Stimulated activated CD8-positive, alpha-beta memory T cell treated with anti-CD3 and anti-CD28 coated beads, Interleukin-7, amount 100 ng/mL, for 1 hour (primary cell): ENCODE results near the gene CDK5RAP2.
"Not testable (repeated sequence)": the region's sequence is repeated elsewhere in the genome, so short reads cannot be mapped to it uniquely, and the experiment has no call there.

Source experiments
- DNase-seq, 2 donors: peaks; one replicate each; pipeline ENCODE4 v3.0.0-alpha.2; 2020; ENCODE audit warnings: low read depth in 2 of 2

Gene CDK5RAP2

GRCh38 chr9:120544441-120544840, 35.5 kb downstream of the CDK5RAP2 start:
- DNase-seq = no peak

DNA sequence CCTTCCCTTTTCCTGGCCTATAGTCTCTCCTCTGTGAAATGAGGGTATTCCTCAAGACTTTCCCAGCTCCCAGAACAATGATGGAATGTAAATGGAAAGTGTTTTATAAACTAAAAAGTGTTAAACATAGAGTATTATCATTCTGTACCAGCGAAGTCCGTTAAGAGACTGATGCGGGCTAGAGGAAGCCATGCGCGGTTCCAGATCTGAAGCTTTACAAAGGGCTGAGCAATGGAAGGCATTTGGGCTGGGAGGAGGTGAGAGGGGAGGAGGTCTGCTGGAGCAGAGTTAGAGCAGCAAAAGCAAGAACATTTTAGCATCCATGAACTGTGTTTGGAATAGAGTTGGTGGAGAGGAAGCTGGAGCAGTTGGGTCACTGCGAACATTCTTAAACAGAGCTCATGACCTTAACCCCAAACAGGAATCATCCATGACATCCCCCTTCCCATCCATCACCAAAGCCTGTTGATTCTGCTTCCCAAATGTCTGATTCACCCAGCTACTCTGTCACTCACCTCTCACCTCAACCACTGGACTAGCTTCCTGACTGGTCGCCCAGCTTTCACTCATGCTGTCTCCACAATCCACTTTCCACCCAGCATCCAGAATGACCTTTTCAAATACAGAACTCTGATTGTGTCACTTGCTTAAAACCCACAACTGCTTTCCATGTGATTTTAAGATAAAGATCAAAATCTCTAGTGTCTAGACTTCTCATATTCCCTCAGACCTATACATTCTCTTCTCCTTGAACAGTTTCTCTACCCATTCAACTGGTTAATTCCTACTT, 37.1 kb downstream of the CDK5RAP2 start:
- DNase-seq = no peak

GRCh38 chr9:120541921-120542320, 38.0 kb downstream of the CDK5RAP2 start:
- no peak for DNase-seq

GRCh38 chr9:120539951-120540350, 40.0 kb downstream of the CDK5RAP2 start:
- DNase-seq = no peak

- no peak for DNase-seq
Observed at GRCh38 chr9:120538339-120538738, 41.6 kb downstream of the CDK5RAP2 start.

GRCh38 chr9:120536949-120537640, 42.9 kb downstream of the CDK5RAP2 start:
- no peak for DNase-seq

DNA sequence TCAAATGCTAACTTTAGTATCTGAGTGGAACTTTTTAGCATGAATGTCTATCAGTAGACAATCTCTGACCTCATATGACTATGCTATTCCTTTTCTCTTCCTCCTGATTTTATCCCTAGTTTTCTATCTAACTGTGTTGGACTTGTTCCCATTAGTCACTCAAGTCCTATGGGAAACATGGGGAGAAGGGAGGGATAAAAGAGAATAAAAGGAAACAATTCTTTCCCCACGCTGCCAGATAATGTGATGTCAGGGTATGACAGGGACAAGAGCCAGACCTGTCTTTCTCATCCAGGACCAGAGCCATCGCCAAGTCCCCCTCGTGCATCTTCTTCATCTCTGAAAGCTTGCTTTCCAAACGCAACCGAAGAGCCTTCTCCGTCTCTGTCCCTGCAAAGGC, 43.9 kb downstream of the CDK5RAP2 start:
- no peak for DNase-seq

- DNase-seq = no peak
Observed at GRCh38 chr9:120534266-120534665, 45.7 kb downstream of the CDK5RAP2 start.

DNA sequence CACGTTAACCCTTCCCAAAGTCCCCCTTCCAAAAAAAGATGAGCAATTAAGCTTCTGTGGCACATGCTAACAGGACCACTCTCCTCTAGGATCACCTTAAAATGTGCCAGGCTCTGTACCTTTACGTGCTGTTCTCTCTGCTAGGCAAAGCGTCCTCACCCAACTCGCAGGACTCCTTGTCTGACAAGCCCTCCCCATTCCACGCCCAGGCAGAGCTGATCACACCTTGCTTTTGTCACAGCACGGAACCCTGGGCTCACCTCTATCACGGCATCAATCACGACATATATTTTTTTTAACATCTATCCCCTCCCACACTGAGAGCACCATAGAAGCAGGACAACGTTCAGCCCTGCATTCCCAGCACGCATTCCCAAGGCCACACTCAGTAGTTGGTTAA, 47.1 kb downstream of the CDK5RAP2 start:
- DNase-seq = no peak

DNA sequence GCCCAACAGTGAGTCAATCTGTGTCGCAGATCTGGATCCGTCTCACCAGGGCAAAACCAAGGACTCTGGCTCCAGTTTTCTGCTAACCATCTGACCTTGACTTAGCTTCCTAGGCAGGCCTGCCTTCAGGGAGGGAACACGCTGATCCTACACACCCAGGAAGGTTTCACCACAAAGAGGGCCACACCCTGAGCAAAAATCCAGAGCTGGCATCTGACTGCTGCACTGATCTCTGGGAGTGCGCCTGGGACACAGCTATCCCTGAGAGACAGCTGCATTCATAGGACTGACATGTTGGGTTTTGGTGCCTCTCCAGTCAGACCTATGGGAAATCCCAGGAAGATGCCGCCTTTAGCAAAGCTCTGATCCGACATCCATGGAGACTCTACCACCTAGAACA, 47.5 kb downstream of the CDK5RAP2 start:
- DNase-seq = no peak

- no peak for DNase-seq
Observed at GRCh38 chr9:120531683-120532300, 48.2 kb downstream of the CDK5RAP2 start.

- DNase-seq = not testable (repeated sequence)
Observed at GRCh38 chr9:120530220-120530832, 49.6 kb downstream of the CDK5RAP2 start.

DNA sequence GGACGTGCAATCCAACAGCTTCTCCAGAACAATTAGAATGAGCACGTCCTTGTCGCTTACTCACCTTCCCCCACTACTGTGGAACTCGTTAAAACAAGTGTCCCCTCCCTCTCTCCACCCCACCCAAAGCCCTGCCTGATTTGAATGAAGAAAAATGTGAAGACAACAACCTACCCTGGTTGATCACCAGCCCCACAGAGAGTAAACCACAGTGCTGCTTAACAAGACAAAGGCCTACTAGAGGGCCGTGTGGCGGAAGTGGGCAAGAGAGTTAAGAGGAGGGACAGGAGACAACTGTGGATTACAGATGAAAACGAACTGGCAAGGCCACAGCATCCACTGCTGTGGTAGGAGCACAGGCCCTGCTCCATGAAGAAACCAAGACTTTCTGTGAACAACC, 51.1 kb downstream of the CDK5RAP2 start:
- DNase-seq = no peak

DNA sequence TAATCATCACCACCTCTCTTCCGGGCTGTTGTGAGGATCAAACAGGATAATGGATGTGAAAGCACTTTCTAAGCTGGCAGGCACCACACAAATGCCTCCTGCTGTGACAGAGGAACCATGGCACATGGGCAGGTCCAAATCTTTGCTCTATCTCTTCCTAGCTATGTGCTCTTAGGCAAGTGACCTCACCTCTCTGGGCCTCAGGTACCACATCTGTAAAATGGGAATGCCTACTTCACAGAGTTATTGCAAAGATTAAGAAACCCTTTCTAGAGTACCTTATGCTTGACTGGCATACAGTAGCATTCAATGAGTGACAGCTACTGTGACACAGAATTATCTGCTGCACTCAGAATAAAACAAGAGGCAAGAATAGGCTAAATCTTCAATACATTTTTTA, 51.6 kb downstream of the CDK5RAP2 start:
- DNase-seq = no peak

DNA sequence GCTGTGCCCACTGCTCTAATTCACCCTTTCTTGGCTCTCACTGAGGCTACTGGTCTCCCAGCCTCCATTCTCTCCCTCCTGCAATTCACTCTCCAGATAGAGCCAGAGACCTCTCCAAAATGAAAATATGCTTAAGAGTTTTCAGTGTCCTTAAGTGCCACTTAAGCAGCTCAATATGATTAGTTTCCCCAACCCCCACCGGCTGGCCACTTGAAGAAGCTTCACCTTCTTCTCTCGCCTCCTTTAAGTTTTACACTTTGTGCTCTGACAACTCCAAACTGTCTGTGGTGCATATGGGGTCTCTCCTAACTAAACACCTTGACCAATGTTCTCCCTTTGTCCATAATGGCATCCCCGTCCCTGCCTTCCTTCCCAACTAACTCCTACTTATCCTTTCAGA, 53.4 kb downstream of the CDK5RAP2 start:
- no peak for DNase-seq

DNA sequence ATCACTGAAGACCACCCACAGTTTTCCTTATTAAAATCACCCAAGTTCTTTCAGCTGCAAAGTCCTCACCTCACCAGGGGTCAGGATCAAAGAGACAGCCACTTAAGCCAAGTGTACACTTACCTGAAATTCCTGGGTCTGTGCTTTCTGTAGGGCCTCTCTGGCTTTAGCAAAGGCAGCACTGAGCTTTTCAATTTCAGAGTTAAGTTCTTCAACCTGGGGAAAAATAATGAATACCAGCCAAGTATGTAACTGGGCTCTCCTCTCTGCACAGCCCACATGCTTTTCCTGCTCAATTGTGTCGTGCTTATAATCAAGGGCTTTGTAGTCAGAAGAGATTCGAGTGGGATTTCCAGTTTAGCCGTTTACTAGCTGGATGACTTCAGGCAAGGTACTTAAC, 55.1 kb downstream of the CDK5RAP2 start:
- no peak for DNase-seq

GRCh38 chr9:120524038-120524437, 55.9 kb downstream of the CDK5RAP2 start:
- no peak for DNase-seq

DNA sequence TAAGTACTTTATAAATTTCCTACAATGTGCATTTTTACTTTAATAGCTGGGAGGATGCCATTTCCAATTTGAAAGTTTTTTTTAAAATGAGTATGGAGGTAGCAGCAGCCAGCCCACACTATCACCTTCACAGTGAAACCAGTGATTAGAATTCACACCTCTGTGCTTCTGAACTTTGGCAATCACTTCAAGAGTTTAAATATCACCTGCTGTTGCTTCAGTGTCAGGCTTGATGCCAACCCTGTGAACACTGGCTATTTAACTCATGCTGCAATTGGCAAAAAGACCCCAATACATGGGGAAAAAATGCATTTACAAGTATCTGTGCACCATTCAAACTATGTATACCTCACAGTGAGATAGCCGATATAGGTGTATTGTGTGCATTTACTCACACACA, 57.4 kb downstream of the CDK5RAP2 start:
- no peak for DNase-seq

DNA sequence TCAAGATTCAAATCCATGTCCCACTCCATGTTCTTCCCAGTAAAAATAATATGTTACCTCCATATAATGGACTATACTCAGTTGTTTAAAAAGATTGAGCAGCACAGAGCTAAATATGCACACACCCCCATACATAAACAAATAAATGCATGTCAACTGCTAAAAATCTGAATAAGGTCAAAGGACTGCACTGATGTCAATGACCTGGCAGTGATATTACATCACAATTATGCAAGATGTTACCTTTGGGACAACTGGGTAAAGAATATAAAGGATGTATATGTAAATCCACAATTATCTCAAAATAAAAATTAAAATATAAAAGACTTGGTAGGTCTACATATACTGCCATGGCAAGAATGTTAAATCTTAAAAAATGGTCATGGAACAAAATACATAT, 57.9 kb downstream of the CDK5RAP2 start:
- DNase-seq = no peak

- no peak for DNase-seq
Observed at GRCh38 chr9:120521101-120521500, 58.9 kb downstream of the CDK5RAP2 start.

GRCh38 chr9:120515996-120516395, 64.0 kb downstream of the CDK5RAP2 start:
- not testable (repeated sequence) for DNase-seq

GRCh38 chr9:120515481-120515880, 64.5 kb downstream of the CDK5RAP2 start:
- not testable (repeated sequence) for DNase-seq
